LHCN-M2 (cell line): Measurements from ENCODE around the gene PPP6R2. TPM values are rescaled to one million over a fixed set of nuclear protein-coding genes. Genes with fewer than 3 reads are reported as not detected.

Experiments used
- DNase-seq: peaks from one replicate; pipeline ENCODE4 v3.0.0-alpha.2; 2012; ENCODE audit warnings: low read depth
- total RNA-seq: library from RNA; depleted of rRNA; stranded (reverse); fragments of >200 nt; gene quantifications from 2 replicates; pipeline ENCODE4 v1.2.3, GENCODE V29; 2014

The PPP6R2 gene
- total RNA-seq, 1 experiment from 2014 or later = 64.2 TPM

- DNase-seq = no peak
Measured at GRCh38 chr22:50467773-50468440, 124.8 kb downstream of the PPP6R2 start.

- DNase-seq = no peak
Measured at GRCh38 chr22:50468626-50469025, 125.5 kb downstream of the PPP6R2 start.

DNA sequence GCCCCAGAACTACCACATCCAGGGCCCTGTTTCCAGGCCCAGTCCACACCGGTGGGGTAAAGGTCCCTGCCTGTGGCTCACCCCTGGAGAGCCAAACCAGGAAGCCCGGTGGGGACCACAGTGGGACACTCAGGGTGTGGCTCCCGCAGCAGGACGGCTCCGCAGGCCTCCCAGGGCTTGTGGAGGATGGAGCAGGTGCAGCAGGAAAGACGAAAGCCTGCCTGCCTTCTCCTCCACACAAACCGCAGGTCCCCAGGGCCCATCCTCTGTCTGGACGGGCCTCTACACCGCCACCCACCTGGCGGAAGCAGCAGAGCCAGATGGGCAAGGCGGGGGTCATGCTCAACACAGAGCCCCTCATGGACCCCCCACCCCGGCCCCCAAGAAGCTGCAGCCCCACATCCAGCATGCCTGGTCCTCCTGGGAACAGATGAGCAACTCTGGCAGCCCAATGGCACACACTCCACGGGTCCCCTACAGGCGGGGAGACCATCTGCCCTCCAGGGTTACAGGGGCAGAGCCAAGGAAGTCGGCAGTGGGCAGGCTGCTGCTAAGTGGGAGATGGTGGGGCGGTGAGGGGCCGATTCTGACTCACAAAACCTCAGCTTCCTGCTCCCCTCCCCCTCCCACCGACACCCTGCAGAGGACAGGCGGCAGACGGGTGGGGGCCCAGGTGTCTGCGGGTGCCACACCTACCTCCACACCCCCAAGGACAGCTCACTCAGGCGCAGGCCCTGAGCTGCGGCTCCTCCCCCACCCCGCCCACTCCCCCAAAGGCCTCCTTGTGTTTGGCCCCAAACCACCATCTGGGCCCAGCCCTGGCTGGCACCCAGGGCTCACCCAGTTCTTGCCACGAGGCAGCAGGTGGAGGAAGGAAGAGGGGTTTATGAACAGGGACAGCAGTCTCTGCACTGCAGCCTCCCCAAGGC, 126.5 kb downstream of the PPP6R2 start:
- peak; percentile 57 for DNase-seq

DNA sequence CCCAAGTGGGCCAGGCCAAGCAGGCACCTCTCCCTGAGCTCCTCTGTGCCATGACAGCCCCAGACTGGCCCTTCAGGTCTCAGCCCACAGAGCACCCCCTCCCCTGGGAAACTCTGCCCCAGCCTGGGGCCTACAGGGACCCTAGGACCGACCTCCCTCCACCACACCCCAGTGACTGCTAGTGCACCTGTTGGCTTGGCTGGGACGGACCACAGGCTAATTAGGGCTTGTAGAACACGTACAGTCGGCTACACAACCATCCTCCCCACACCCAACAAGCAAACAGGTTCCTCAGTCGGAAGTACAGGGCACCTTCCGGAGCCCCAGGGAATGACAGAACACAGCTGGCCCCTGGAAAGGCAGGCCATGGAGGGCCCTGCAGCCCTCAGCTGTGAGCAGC, 127.4 kb downstream of the PPP6R2 start:
- no peak for DNase-seq

- no peak for DNase-seq
Measured at GRCh38 chr22:50471197-50471847, 128.2 kb downstream of the PPP6R2 start.

DNA sequence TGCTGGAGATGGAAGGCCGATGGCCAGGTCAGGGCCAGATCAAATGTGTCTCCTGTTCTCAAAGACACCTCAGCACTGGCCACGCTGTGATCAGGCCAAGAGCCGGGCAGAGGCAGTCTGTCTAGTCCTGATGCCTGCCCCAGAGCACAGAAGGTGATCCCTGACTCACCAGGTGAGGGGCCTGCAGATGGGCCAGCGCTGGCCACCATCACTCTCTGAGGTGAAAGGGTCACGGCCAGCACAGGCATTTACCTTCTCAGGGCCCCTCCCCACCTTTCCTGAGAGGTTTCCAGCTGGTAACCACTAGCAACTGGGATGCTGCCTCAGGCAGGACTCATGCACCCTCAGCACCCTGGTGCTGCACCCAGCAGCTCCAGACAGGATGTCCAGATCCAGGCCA, 128.8 kb downstream of the PPP6R2 start:
- DNase-seq = no peak

GRCh38 chr22:50473088-50473487, 130.0 kb downstream of the PPP6R2 start:
- peak; percentile 11 for DNase-seq

DNA sequence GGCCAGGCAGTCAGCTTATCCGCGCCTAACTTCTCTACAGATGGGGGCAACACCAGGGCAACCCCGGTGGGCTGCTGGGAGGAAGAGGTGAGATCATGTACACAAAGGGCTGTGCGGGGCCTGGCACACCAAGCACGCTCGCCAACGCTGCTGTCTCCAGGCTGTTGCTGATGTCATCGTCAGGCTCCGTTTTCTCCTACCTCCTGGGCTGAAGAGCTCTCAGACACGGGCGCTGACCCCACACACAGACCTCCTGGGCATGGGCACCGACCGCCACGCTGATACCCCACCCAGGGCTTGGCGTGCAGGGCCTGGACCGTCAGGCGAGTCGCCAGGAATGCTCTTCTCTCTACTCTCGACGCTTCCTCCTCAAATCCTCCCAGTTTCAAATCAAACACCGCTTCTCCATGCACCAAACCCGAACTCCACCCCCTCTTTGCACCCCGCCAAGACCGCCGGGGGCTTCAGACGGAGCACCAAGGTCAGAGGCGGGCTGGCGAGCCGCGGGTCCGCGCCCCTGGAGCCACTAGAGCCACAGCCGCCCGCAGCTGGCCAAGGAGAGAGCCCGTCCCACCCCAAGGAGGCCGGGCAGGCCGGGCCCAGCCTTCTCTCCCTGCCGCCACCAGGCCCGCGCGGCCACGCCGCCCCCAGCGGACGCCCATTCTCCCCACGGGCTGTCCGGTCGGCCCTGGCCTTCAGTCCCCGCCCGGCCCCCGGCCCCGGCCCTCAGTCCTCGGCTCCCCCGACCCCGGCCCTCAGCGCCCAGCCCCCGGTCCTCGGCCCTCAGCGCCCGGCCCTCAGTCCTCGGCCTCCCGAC, 130.9 kb downstream of the PPP6R2 start:
- DNase-seq = peak; percentile 29

GRCh38 chr22:50474710-50475651, 131.9 kb downstream of the PPP6R2 start, which contains the start of gene SBF1:
Gene SBF1, minus strand, starts transcription at chr22:50475035. Its CDS starts 195 bp downstream, at chr22:50474840.
- peak; percentile 83 for DNase-seq

DNA sequence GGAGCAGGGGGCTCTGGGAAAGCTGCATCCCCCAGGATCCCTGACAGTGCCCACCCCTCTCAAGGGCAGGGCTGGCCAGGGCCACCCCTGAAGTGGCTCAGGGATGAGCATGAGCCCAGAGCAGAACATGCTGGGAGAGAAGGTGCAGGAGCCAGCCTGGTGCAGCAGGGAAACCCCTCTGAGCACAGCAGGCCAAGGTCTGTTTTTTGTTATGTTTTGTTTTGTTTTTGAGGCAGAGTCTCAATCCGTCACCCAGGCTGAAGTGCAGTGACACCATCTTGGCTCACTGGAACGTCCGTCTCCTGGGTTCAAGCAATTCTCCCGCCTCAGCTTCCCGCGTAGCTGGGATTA, 132.5 kb downstream of the PPP6R2 start:
- no peak for DNase-seq

GRCh38 chr22:50476868-50477267, 133.7 kb downstream of the PPP6R2 start:
- no peak for DNase-seq

DNA sequence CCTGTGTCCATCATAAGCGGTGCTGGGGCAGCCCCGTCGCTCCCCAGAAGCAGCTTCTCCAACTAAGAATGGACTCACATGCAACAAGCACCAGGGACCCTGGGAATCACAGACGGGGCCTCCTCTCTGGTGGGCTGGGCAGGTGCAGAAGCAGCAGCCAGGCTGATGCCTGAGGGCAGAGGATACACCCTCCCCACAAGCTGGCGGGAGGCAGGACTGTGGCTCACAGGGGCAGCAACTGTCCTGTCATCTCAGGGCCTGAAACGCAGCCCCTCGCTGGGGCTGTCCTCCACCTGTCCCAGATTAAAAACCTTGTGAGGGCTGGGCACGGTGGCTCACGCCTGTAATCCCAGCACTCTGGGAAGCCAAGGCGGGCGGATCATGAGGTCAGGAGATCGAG, 134.8 kb downstream of the PPP6R2 start:
- DNase-seq = no peak

GRCh38 chr22:50479721-50480120, 136.6 kb downstream of the PPP6R2 start:
- DNase-seq = no peak

DNA sequence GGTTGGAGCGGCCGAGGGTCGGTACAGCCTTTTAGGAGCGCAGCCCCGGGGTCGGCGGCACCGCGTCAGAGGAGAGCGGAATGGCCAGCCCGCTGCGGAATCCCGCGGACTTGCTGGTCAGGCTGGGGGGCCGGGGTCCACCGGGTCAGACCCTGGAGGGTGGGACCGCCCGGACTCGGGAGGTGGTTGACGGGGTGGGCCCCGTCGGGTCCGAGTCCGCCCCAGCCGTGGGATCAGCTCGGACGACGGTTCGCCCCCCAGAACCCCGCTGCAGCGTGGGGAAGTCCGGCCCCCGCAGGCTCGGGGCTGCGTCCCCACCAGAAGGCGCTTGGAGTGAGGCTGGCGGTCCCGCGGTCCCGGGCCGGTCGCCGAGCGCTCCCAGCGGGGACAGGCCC, 137.9 kb downstream of the PPP6R2 start:
- DNase-seq = no peak

GRCh38 chr22:50481440-50482106, 138.4 kb downstream of the PPP6R2 start, which contains the start of gene ADM2:
Gene ADM2, plus strand, starts transcription at chr22:50481543. Its CDS starts 305 bp downstream, at chr22:50481848.
- no peak for DNase-seq

DNA sequence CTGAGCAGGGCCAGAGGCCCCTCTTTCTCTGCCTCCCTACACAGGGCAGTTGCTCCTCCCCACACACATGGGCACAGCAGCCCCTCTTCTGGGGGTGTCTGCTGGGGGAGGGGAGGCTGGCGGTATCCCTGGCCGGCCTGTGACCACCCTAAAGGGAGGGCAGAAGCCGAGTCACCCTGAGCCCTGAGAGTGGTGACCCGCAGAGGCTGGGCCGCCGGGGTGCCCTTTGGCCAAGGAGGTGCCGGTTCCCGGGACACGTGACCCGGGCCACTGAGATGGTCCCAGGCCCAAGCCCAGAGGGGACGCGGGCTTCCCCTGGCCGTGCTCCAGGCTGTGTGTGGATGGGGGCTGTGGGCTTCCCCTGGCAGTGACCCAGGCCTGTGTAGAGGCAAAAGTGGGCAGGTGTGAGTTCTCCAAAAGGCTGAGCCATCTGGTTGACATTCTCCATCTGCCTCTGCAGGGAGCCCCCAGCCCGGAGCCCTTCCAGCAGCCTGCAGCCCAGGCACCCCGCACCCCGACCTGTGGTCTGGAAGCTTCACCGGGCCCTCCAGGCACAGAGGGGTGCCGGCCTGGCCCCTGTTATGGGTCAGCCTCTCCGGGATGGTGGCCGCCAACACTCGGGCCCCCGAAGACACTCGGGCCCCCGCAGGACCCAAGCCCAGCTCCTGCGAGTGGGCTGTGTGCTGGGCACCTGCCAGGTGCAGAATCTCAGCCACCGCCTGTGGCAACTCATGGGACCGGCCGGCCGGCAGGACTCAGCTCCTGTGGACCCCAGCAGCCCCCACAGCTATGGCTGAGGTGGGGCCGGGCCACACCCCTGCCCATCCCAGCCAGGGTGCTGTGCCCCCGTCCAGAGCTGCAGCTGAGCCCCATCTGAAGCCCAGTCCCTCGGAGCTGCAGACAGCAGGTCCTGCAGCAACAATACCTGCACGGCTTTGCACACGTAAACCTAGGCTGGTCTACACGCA, 139.3 kb downstream of the PPP6R2 start:
- DNase-seq = no peak

DNA sequence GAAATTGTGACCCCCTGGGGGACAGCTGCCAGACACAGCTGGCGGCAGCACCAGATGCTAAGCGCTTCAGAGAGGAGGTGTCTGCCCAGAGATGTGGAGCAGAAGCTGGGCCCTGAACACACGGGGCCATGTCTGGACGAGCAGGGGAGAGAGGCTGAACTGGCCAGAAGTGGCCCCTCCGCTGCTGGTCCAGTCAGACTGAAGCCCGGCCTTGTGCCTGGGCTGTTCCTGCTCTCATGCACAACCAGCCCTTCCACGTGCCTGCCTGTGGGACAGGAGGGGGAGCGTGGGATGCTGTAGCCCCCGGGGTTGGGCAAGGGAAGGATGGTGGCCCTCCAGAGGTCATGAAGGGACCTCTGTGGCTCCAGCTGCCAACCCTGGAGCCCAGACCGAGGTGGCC, 140.0 kb downstream of the PPP6R2 start:
- DNase-seq = no peak

GRCh38 chr22:50483556-50483955, 140.4 kb downstream of the PPP6R2 start:
- no peak for DNase-seq
